Smooth muscle cell (in vitro differentiated cells): ENCODE measurements around the gene S100A13. TPM values are rescaled to one million over a fixed set of nuclear protein-coding genes. Genes with fewer than 3 reads are reported as not detected.

Experiments
- DNase-seq: peaks from one replicate; lab custom pipeline; 2025; ENCODE audit not compliant: unreplicated experiment; lab: John Stamatoyannopoulos, UW
- H2AFZ ChIP-seq: fragments of 200-600 bp; sonication (generic); 2 replicates; pipeline ENCODE4 v1.6.0; 2016; ENCODE audit warnings: antibody characterized with exemption, low read depth, mild to moderate bottlenecking
- H3F3A ChIP-seq: fragments of 200-600 bp; sonication (generic); 2 replicates; pipeline ENCODE4 v1.6.0; 2017; ENCODE audit warnings: antibody characterized with exemption, low read depth
- H3K27ac ChIP-seq: fragments of 200-600 bp; sonication (generic); 2 replicates; pipeline ENCODE4 v1.5.1; 2016; ENCODE audit warnings: low read depth, mild to moderate bottlenecking
- H3K27me3 ChIP-seq: fragments of 200-600 bp; sonication (generic); 2 replicates; pipeline ENCODE4 v1.6.1; 2016; ENCODE audit warnings: low read depth, mild to moderate bottlenecking
- H3K36me3 ChIP-seq: fragments of 200-600 bp; sonication (generic); 2 replicates; pipeline ENCODE4 v1.5.1; 2016; ENCODE audit warnings: low read depth
- H3K4me1 ChIP-seq: fragments of 200-600 bp; sonication (generic); 2 replicates; pipeline ENCODE4 v1.5.1; 2016; ENCODE audit warnings: low read depth
- H3K4me2 ChIP-seq: fragments of 200-600 bp; sonication (generic); 2 replicates; pipeline ENCODE4 v1.6.0; 2016; ENCODE audit warnings: mild to moderate bottlenecking
- H3K4me3 ChIP-seq: fragments of 200-600 bp; sonication (generic); 2 replicates; pipeline ENCODE4 v1.5.1; 2016; ENCODE audit warnings: mild to moderate bottlenecking
- H3K79me2 ChIP-seq: fragments of 200-600 bp; sonication (generic); 2 replicates; pipeline ENCODE4 v1.6.0; 2016; ENCODE audit warnings: low read depth, mild to moderate bottlenecking
- H3K9ac ChIP-seq: fragments of 200-600 bp; sonication (generic); 2 replicates; pipeline ENCODE4 v1.6.0; 2016; ENCODE audit warnings: low read depth
- H3K9me3 ChIP-seq: fragments of 200-600 bp; sonication (generic); replicated peaks from 2 replicates; pipeline ENCODE4 v1.5.1; 2016; ENCODE audit warnings: low read depth
- H4K20me1 ChIP-seq: fragments of 200-600 bp; sonication (generic); 2 replicates; pipeline ENCODE4 v1.6.0; 2016; ENCODE audit warnings: low read depth
- WGBS: methylation state at CpG from one replicate; pipeline ENCODE4 v1.1.7; 2016; ENCODE audit warnings: low lambda C conversion rate; 5-methylcytosine and 5-hydroxymethylcytosine counted together
- polyA plus RNA-seq: library from polyadenylated mRNA; unstranded; fragments of >200 nt; fragmentation: Nextera tagmentation; extraction: Ambion mirVana; gene quantifications from 2 replicates; pipeline ENCODE4 v1.2.1, GENCODE V29; 2016
- total RNA-seq: library from RNA; depleted of rRNA; stranded (reverse); fragments of >200 nt; gene quantifications from 2 replicates; pipeline ENCODE4 v1.2.3, GENCODE V29; 2014
- TF ChIP-seq, protein P1 (sequence below): fragments of 200-600 bp; sonication (generic); IDR thresholded peaks from 2 replicates; pipeline ENCODE4 v1.5.1; 2017; ENCODE audit warnings: borderline replicate concordance, mild to moderate bottlenecking, antibody characterized with exemption; ENCODE audit not compliant: insufficient read depth, poor library complexity, severe bottlenecking

The S100A13 gene
- total and polyA plus RNA-seq, 2 experiments from 2014 or later: 158 to 498 TPM

DNA sequence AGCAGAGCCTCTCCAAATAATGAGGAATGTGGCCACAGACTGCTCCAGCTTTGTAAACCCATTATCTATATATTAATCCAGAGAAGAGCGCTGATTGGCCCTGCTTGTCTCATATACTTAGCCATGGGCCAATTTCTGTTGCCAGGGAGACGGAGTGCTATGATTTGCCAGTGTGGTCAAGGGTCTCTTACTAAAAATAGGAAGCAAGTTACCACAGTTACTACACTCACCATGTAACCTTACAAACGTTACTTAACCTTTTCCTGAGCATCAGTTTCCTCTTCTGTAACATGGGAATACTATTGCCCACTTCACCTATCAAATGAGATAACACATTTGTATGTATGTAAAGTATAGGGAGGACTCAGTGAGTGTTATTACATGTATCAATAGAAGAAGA is 54.0 kb downstream of the S100A13 start:
- Histone ChIP-seq H3K36me3 (no peaks in the 10 kb centered on the region), H3K27ac (peak overlapping the region; percentile 80), H3K4me2 (peak overlapping the region; percentile 40), H3K9ac (peak overlapping the region; percentile 30), H3F3A (no peaks in the 10 kb centered on the region), H3K4me1 (peaks cover 4% of the 10 kb centered on the region), H3K79me2 (no peaks in the 10 kb centered on the region), H3K27me3 (no peaks in the 10 kb centered on the region), H4K20me1 (no peaks in the 10 kb centered on the region), H3K4me3 (no peak overlapping the region), H3K9me3 (no peaks in the 10 kb centered on the region), H2AFZ (no peak overlapping the region)
- TF ChIP-seq, protein P1, sequence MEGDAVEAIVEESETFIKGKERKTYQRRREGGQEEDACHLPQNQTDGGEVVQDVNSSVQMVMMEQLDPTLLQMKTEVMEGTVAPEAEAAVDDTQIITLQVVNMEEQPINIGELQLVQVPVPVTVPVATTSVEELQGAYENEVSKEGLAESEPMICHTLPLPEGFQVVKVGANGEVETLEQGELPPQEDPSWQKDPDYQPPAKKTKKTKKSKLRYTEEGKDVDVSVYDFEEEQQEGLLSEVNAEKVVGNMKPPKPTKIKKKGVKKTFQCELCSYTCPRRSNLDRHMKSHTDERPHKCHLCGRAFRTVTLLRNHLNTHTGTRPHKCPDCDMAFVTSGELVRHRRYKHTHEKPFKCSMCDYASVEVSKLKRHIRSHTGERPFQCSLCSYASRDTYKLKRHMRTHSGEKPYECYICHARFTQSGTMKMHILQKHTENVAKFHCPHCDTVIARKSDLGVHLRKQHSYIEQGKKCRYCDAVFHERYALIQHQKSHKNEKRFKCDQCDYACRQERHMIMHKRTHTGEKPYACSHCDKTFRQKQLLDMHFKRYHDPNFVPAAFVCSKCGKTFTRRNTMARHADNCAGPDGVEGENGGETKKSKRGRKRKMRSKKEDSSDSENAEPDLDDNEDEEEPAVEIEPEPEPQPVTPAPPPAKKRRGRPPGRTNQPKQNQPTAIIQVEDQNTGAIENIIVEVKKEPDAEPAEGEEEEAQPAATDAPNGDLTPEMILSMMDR: no peak
- 74% methylated on average over 3 of the region's 3 CpGs for WGBS
- DNase-seq: no peak

- Histone ChIP-seq H3K4me2 (peak overlapping the region; percentile 40), H3K4me1 (peaks cover 8% of the 10 kb centered on the region), H3K36me3 (no peaks in the 10 kb centered on the region), H2AFZ (no peak overlapping the region), H4K20me1 (no peaks in the 10 kb centered on the region), H3K27me3 (no peaks in the 10 kb centered on the region), H3K79me2 (no peaks in the 10 kb centered on the region), H3K9me3 (no peaks in the 10 kb centered on the region), H3K27ac (peak overlapping the region; percentile 80), H3K4me3 (no peak overlapping the region), H3F3A (no peaks in the 10 kb centered on the region), H3K9ac (no peak overlapping the region)
- TF ChIP-seq, protein P1: peak; percentile 61
- 28% methylated on average over 3 of the region's 3 CpGs for WGBS
- peak; percentile 9 for DNase-seq
These were observed 54.7 kb downstream of the S100A13 start for GRCh38 chr1:153572569-153573015.

DNA sequence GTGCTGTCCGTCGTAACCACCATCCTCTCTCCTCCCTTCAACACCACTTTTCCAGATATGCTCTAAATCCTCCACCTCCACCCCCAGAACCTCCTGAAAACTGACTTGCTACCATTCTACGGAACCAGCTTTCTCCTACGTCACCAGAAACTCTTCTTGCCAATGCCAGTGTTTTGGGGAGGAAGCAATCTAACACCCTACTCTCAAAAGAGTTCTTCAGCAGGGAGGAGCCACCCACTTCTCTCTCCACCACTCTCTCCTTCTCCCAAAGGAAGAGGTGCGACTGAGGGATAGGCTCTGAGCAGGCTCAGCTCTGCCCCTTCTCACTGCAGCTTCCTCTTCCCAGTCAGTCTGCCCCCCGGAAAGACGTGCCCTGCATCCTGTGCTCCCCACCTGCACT is 55.6 kb downstream of the S100A13 start:
- no peaks in the 10 kb centered on the region for H4K20me1 ChIP-seq
- WGBS: 76% methylated on average over 7 of the region's 7 CpGs
- no peak overlapping the region for H2AFZ ChIP-seq

GRCh38 chr1:153570874-153571273 is 56.4 kb downstream of the S100A13 start:
- Histone ChIP-seq H2AFZ (no peak overlapping the region), H3K27ac (no peak overlapping the region), H3K4me3 (no peak overlapping the region), H3K4me1 (peaks cover 24% of the 10 kb centered on the region), H3F3A (peaks cover 7% of the 10 kb centered on the region), H3K9ac (no peak overlapping the region), H3K79me2 (no peaks in the 10 kb centered on the region), H3K27me3 (no peaks in the 10 kb centered on the region), H3K9me3 (no peaks in the 10 kb centered on the region), H3K36me3 (no peaks in the 10 kb centered on the region), H4K20me1 (no peaks in the 10 kb centered on the region), H3K4me2 (no peak overlapping the region)
- 96% methylated on average over 5 of the region's 5 CpGs for WGBS
- TF ChIP-seq, protein P1: no peak
- DNase-seq: no peak

More for the DNA sequence above, 55.6 kb downstream of the S100A13 start:
- DNase-seq: no peak
- H3K36me3 ChIP-seq: no peaks in the 10 kb centered on the region
- no peaks in the 10 kb centered on the region for H3K27me3 ChIP-seq
- H3K9me3 ChIP-seq: no peaks in the 10 kb centered on the region
- peaks cover 5% of the 10 kb centered on the region for H3F3A ChIP-seq
- no peaks in the 10 kb centered on the region for H3K79me2 ChIP-seq
- H3K4me1 ChIP-seq: peaks cover 17% of the 10 kb centered on the region
- H3K9ac ChIP-seq: no peak overlapping the region
- TF ChIP-seq, protein P1: no peak
- H3K27ac ChIP-seq: no peak overlapping the region
- no peak overlapping the region for H3K4me3 ChIP-seq
- H3K4me2 ChIP-seq: no peak overlapping the region
